ENCODE data around the gene GDNF.

The GDNF gene

GRCh38 chr5:37846786-37847310 is 7.0 kb upstream of the GDNF start:
- no peak for DNase-seq

DNA sequence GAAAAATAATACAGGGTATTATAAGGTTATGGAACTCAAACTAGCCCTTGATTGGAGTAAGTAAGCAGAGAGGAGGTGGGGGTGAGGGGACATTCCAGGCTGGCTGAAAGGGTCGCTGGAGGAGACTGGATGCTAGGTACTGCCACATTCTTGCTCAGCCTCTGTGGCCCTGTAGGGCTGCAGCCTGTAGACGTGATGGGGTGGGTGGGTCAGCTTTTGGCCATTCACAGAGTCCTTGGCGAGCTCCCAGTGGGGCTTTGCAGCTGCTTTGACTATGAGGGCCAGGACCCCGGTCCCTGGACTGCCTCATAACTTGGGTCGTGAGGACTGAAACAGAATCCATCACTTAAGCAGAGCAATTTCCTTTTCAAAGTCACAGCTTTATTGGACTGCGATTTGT is 4.2 kb upstream of the GDNF start:
- no peak for DNase-seq

GRCh38 chr5:37842048-37842447 is 2.2 kb upstream of the GDNF start:
- DNase-seq, result no peak

DNA sequence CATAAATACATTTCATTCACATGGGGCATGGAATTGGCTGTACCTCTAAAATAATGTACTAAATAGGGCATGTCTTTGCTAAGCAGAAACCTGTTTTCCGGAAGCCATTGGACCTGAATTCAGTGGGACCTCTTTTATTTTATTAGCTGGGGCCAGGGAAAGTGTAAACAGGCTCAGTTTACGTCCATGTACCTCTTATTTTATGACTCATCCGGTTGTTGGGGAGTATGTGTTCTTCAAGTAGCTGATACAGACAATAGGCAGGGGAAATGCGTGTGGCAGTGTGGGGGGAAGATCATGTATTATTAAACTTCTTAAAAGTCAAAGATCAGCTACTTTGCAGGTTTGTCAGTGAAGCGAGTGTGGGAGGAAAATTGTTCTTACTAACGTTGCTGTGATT is 1.4 kb upstream of the GDNF start:
- DNase-seq, result no peak

DNA sequence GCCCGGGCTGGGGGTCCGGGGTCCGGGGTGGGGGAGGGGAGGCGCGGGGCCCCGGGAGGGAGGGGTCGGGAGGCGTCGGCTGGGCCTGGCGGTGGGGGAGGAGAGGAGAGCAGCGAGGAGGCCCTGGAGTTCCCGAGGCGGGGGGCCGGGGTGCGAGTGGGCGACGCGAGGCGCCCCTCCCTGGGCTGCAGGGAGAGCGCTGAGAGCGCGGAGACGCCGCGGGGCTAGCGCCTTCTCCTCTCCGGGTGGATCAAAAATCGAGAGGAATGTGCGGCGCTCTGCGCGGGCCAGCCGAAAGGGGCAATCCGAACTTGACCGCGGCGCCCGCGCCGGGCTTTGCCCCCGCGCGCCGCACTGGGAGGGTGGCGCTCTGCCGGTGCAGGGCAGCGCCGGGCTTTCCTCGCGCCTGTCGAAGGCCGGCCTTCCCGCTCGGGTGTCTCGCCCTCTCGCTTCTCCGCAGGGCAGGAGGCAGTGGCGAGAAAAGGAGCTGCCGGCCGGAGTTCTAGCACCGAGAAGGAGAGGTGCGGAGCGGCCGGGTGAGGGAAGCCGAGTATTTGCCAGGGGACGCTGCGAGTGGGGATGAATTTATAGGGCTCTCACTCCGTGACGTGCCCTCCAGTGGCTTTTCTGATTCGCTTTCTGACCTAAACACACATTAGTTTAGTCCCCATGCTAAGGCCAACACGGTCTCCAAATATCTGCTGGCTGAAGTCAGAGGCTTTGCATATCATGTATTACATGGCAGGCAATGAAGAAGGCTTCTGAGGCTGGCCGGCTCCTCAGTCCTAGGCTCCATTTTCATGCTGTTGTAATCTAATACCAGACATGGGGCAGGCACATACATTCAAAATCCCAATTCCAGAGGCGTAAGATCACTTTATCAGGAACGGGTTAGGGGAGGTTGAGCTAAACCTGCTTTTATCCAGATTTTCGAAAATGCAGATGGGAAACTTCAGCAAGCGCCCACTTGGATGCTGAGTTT is 503 bp upstream of the GDNF start:
- no peak for DNase-seq

DNA sequence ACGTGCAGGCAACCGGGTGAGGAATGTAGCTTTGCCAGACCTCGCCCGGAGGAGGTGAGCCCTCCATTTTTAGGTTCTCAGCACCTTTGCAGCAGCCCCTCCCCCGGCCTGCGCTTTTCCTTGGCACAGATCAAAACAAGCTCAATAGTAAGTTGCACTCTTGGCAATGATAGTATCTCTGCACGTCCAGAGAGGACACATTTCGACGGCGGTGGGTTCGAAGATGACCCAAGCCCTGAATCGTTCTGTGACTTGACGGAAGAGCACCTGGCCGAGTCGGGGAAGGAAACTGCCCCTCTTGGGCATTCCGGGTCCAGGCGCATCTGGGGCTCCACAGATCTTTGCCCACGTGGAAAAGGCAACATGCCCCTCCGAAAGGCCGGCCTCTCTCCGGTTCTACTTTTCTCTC is 904 bp downstream of the GDNF start:
- no peak for DNase-seq

DNA sequence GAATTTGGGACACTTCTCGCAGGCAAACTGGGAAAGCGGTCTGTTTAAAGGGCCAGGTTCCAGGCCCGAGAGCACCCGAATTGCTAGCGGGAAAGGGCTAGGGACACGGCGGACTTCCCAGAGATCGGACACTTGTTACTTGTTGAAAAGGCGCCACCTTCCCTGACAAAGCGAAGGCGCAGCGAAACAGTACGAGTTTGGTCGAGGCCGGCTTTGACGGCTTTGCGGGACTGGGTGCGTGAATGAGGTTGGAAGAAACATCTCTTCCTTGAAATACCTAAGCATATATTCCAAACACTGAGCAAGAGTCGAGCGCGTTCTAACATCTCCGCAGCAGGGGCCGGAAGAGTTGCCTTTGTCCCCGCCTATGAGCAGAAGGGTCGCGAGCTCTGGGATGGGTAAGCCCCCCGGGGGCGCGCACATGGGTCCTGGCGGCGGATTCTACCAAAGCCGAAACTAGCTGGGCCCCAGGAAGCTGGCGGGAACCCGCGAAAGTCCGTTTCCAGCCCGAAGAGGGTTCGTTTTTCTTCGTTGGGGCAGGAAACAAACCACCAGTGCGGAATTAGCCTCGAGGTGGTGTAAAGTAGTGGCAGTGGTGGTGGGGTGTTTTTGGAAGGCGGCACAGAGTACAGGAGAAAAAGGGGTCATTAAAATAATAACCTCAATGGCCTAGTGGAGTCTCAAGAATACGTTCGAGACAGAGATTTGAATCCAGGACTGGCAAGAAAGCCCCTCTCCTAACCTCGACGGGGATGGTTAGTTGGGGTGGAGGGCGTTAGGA is 1.5 kb downstream of the GDNF start:
- no peak for DNase-seq

GRCh38 chr5:37837414-37838032 is 2.3 kb downstream of the GDNF start:
- DNase-seq, result peak; percentile 13

GRCh38 chr5:37836592-37837413 is 3.0 kb downstream of the GDNF start:
- DNase-seq, result no peak

- DNase-seq, result no peak
Observed at GRCh38 chr5:37836235-37836591, 3.6 kb downstream of the GDNF start.

DNA sequence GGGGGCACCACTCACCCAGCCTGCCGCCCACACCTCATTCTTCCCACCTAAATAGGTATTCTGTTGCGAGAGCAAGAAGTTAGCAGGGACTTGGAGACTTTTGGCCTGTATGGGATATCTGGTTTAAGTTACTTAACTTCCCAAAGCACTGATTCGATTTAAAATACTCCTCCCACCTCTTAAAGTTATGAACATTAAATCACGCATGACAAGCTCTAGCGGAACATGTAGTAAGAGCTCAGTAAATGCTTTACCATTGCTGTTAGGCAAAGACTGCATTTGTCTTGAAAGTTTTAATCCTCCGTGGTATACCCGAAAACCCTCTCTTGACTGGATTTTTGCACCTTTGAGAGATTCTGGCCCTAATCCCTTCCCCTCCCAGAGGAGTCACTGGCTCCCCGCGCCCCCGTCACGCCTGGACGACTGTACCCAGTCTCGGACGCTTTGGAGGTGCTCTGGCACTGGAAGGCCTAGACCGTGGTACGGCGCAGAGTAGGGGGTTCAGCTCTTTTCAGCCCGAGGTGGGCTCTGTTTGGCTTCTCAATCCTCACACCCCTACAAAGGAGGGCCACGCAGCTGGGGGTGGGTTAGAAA is 4.4 kb downstream of the GDNF start:
- no peak for DNase-seq

- DNase-seq, result no peak
Observed at GRCh38 chr5:37834542-37835379, 5.1 kb downstream of the GDNF start.

- no peak for DNase-seq
Observed at GRCh38 chr5:37833990-37834389, 5.9 kb downstream of the GDNF start.

GRCh38 chr5:37831821-37832534 is 7.9 kb downstream of the GDNF start:
- no peak for DNase-seq

DNA sequence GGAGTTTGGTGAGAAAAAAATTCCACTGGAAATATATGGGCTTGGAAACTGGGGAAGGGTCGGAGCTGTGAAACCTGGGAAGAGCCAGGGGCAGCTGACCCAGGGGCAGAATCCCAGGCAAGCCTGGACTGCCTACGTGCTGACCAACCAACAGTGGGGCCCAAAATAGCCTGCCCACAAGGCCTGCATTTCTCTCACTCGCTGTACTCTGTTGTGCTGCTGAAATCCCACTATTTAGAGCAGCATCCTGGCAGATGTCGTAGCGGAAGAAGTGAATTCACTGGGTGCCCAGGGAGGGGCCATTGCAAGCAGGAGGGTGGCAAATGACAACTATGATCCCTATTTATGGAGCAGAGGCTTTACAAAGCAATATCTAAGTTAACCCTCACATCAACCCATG is 9.5 kb downstream of the GDNF start:
- no peak for DNase-seq

DNA sequence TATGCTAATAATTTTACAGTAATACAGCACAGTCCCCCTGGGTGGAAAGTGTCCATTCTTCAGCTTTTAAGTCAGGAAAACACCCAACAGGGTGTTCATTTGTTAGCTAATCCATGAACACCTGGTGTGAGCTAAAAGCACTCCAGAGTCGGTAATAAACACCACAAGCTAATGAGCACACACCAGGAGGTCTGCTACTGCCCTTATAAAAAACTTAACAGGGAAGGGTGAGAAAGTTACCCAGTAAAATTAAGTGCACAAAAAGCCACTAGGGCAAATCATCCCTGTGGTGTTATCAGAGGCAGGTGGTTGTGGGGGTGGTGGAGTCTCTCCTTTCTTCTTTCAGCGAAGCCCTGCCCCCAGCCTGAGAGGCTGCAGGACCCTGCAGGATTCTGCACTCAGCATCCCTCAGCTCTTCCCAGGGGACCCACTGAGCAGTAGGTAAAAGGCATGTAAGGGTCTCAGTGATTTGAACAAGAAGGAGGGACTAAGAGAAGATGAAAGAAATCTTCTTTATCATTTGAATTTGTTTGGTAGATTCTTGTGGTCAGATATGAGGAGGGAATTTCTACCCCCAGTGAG is 14.4 kb downstream of the GDNF start:
- no peak for DNase-seq

DNA sequence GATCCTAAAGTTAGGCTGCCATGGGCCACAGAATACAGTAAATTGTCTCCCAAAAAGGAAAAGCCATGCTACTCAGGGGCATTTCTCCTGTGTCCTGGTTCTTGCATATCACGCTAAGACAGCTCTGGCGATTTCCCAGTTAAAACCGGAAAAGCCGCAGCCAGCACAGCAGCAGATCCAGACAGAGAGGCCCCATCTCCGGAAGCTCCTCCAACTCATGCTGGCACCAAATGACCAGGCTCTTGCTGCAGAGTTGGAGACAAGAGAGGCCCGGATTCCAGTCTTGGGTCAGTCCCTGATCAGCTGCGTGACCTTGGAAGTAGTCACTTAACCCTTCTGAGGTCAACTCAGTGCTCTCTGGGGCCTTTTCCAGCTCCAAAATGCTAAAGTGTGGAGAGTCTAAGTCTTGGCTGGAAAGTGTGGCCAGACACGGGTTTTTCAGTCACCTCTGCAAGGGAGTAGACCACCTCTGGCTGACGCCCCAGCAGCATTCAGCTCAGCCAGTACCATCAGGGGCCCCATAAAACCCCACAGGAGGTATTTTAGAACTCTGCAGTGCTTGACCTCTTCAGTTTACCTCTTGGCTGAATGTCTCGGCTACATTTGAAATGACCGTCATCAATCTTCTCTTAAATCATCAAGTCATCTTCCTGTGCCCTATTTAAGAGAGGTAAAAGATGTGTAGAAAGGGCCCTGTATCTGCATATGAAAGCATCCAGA is 16.2 kb downstream of the GDNF start:
- DNase-seq, result no peak

DNA sequence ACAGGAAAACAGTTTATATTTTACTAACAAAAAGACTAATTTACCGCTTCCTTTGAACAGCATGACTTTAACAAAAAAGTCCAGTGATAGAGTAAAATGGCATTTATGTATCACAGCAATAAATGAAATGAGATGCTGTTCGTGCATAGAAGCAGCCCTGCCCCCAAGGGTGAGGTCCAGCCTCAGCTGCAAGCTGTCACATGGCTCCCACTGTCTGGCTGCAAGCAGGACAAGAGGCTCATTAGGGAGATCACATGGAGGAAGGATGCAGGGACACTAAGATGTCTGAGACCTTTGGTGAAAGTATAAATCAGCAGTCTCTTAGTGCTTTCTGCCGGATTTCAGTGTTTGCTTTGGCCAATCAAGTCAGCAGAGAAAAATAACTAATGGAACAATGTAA is 23.0 kb downstream of the GDNF start:
- DNase-seq, result no peak

DNA sequence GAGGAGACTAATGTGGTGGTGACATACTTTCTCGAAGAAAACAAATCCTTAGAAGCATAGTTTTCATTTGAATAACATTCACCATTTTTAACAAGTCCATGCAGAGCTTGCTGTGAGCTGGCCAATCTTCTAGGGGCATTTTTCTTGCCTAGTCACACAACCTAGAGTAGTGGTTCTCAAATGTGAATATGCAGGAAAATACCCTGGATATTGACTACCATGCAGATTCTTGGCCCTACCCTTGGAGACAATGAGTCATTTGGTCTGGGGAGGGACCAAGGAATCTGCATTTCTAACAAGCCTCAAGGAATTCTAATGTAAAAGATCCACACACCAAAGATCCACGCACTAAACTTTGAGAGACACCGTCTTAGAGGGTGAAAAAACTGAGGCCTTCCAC is 23.5 kb downstream of the GDNF start:
- DNase-seq, result no peak
